HUDEP-2 (cell line): Measurements from ENCODE around the gene RPL41.

Experiments
- DNase-seq, 76 experiments: peaks; one replicate each; lab custom pipeline; 2025; ENCODE audit not compliant: unreplicated experiment in 76 of 76; lab: John Stamatoyannopoulos, UW

The RPL41 gene

DNA sequence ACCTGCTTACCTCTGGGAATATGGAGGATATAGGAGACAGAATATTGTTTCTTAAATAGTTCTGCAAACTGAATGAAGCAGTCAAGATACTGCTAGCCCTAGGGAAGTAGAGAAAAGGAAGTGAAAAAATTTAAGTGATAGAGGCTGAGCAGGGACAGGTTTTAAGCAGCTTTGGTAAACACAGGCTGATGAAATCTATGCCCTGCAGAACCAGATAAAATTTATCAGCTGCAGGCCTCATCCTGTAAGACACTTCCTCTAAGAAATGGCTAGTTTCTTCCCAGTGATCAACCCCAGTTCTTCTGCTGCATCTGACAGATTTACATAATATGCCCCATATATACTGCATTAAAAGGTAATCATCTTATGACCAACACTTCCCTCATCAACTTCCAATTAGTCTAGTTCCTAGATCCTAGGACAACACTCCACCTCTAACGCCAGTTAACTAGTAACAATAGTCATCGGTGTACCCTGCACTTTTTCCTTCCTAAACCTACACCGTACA lies 10.4 kb downstream of the RPL41 start:
- peak in 30 of 76 experiments; percentile 7 to 78 (median 41) for DNase-seq

DNA sequence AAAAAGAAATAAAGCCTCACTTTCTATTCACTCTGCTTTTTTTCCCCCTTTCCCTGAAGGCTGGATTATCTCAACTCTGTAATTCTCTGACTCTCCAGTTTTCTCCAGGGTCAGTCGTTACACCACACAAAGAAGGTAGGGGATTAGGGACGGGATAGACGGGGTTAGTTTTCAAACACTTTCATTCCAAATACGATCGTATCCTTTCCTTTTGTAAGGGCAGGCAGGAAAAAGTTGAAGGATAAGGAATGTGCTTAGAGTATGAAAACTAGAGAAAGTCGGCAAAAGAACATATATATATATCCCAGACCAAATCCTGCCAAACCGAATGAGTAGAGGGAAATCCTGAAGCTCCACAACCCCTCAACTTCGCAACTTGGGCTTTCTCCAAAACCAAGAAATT lies 11.1 kb downstream of the RPL41 start:
- no peak for DNase-seq

DNA sequence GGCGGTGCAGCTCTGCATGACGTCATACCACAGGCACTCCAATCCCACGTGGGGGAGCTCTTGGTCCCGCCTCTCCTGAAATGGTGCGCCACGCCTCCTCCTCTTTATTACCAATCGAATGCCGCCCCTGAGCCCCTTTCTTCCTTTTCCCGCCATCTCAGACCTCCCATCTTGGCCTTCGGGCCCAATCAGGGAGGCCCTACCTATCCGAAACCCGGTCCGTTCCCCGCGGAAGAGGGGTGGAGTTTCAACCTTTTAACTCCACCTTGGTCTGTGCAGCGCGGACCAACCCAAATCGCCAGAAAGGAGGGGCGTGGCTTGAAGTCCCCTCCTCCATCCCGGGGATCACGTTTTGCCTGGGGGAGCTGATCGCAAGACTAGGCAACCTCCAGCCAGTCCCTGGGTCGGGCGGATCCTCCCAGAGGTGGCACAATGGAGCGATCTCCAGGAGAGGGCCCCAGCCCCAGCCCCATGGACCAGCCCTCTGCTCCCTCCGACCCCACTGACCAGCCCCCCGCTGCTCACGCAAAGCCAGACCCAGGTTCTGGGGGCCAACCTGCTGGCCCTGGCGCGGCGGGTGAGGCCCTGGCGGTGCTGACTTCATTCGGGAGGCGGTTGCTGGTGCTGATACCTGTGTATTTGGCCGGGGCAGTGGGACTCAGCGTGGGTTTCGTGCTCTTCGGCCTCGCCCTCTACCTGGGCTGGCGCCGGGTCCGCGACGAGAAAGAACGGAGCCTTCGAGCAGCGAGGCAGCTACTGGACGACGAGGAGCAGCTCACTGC lies 11.6 kb downstream of the RPL41 start, which contains the start of gene ESYT1:
TSS of gene ESYT1 (plus strand) at position 380 of the 782 bp plus-strand sequence. CDS start at position 433, 53 bp downstream.
- peak; percentile 54 to 100 (median 99) for DNase-seq

DNA sequence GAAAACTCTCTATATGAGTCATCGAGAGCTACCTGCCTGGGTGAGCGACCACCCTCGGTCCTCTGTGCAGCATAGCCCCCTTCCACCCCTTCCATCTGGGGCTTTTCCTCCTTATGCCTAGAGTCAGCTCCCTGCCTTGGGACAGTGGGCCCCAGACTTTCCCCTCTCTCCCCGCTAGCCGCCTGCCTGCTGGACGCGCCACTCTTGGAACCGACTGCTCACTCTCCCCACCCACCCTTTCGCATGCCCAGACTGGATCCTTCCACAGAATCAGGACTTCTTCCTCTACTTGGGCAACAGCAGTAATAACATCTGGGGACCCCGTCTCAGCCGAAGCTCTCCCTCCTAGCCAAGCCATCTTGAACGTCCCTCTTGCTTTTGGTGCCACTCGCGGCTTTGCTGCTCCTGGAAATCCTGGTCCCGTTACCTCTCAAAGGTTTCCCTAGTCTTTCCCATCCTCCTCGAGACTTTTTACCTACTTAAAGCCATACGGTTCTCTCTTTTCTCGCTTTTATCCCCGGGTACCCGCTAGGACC lies 12.3 kb downstream of the RPL41 start:
- DNase-seq, result peak in 6 of 76 experiments; percentile 23 to 59 (median 44)

DNA sequence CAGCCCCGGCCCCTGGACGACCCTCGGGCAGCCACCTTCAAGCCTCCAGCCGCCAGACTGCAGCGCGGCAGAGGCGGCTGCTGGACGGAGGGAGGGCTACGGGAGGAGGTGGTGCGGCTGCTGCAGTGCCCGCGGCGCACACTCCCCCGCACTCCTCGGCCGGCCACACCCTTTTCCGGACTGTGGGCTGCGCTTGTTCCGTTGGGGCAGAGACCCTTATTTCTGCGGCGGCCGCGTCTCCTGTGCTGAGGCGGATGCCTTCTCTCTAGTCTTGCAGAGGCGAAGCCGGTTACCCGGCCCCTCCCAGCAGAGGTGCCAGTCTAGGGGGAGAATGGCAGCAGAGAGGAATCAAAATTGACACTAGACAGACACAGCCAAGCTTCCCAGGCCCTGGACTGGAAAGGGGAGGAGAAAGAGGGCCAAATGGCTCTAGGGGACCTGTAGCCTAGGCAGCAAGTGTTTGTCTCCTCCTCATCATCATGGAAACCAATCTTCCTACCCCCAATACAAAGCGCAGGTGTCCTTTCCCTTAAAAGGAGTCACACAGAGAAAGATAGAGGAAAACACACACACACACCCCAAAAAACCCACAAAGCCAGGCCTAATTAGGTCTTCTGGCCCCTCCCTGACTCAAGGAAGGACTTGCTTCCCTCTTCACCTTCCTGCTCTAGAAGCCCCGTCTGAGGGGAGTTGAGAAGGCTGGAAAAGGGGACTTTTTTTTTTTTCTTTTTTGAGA lies 12.9 kb downstream of the RPL41 start:
- peak in 71 of 76 experiments; percentile 4 to 85 (median 62) for DNase-seq

DNA sequence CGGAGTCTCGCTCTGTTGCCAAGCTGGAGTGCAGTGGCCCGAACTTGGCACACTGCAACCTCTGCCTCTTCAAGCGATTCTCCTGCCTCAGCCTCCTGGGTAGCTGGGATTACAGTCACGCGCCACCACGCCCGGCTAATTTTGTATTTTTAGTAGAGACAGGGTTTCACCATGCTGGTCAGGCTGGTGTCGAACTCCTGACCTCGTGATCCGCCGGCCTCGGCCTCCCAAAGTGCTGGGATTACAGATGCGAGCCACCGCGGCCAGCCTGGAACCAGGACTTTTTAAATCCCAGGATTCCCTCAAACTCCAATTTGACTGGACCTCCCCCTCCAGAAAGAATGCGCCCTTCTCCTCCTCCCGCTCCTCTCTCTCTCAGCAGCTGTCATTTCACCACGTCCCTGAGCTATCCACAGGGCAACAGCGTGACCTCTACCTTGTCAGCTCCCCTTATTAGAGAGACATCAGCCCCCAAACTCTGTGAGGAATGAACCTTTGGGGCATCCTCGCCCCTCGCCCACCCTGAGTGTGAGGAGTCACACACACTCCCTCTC lies 13.6 kb downstream of the RPL41 start:
- no peak for DNase-seq

DNA sequence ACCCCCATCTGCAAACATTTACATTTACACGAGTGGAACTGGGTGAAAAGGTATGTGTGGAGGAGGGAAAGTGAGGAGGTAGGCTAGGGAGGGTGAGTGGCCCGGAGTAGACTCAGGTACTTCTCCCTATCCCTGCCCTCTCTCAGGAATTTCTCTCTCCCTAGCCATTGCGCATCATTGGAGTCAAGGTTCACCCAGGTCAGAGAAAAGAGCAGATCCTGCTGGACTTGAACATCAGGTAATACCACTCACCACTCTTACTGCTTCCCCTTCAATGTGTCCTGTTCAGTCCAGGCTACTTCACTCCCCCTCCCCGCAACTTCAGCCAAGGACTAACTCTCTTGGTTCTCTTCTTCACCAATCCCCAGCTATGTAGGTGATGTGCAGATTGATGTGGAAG lies 14.4 kb downstream of the RPL41 start:
- DNase-seq, result no peak

DNA sequence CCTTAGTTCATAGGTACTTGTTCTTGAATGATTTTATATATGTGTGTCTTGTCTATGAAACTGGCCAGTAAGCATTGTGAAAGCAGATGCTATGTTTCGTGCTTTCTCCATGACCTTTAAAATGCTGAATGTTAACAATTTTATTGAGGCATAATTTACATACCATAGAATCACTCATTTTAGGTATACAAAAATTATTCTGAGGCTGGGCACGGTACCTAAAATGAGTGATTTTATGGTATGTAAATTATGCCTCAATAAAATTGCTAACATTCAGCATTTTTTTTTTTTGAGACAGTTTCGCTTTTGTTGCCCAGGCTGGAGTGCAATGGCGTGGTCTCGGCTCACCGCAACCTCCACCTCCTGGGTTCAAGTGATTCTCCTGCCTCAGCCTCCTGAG lies 18.5 kb downstream of the RPL41 start:
- no peak for DNase-seq

DNA sequence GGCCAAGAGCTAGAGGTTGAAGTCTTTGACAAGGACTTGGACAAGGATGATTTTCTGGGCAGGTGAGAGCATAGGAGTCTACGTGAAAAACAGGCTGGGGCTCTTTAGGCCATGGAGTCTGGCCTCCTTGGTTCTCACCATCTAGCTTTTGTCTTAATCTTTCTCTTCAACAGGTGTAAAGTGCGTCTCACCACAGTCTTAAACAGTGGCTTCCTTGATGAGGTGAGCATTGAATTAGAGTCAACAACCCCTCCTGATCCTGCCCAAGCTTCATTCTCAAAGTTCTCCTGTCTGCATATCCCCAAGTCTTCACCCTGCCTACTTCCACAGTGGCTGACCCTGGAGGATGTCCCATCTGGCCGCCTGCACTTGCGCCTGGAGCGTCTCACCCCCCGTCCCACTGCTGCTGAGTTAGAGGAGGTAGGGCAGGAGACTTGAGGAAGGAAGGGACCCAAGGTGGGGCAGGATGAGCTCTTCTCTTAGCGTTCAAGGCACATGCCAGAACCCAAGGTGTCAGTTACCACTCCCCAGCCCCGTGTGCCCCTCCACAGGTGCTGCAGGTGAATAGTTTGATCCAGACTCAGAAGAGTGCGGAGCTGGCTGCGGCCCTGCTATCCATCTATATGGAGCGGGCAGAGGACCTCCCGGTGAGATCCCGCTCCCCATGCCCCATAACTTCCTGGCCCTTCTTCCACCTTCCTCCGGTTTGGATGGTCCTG lies 21.6 kb downstream of the RPL41 start:
- no peak for DNase-seq

DNA sequence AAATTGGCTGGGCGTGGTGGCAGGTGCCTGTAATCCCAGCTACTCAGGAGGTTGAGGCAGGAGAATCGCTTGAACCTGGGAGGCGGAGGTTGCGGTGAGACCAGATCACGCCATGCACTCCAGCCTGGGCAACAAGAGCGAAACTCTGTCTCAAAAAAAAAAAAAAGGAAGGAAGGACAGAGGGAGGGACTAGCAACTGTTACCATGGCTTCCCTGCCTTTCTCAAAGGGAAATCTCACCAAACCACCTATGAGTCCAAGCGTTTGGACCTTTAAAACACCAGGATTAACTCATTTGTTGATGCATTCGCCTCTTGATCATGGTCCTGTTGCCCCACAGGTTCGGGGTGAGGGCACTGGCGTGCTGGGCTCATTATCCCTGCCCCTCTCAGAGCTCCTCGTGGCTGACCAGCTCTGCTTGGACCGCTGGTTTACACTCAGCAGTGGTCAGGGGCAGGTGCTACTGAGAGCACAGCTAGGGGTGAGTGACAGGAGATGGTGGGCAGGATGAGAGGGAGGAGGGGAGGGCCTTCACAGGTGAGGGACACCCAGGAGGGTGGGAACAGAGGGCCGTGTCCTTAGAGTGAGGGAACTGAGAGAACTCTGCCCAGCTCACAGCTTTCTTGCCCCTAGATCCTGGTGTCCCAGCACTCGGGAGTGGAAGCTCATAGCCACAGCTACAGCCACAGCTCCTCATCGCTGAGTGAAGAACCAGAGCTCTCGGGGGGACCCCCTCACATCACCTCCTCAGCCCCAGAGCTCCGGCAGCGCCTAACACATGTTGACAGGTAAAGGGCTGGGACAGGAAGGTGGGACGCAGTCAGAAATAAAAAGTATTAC lies 25.7 kb downstream of the RPL41 start:
- no peak for DNase-seq

DNA sequence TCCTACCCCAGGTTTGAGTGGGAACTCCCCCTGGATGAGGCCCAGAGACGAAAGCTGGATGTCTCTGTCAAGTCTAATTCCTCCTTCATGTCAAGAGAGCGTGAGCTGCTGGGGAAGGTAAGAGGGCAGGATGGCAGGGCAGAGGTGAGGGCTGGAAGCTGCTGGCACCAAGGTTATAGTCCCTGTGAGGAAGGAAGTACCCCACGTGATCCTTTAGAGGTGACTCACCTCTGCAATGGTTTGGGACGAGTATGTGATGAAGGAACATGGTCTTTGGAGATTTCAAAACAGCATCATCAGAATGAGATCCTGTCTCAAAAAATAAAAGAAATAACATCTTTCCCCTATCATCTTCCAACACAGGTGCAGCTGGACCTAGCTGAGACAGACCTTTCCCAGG lies 26.8 kb downstream of the RPL41 start:
- DNase-seq, result no peak

DNA sequence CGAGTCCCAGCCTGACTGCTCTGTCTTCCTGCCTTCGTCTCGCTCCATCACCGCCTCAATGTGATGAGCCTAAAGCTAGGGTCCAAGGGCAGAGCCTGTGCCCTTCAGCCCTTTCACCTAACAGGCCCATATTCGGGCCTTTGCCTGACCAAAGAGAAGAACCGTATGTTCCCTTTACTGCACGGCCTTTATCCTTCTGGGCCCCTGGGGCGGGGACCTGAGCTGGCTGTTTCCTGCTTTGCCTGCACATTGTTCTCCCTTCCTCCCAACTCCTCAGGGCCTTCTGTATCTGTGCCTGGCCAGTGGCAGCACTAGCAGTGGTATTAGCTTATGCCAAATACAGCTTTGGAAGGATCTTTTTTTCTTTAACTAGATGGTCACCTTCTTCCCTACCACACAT lies 27.4 kb downstream of the RPL41 start:
- no peak for DNase-seq

DNA sequence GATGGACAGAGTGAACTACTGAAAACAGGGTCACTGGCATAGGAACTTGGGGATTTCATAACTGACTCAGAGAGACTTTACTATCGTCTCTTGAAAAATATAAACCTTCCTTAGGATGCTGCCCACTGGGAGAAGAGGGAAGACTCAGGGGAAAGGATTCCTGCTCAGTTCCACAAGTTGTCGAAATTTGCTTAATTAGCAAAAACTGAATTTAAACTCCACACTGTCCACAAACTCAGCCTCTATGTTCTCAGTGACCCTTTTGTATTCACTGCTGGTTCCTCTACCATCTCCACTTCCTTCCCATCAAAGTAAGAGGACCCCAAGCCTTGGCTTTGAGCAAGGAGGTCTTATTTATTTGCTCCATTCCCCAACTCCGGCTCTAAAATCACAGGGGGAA lies 28.8 kb downstream of the RPL41 start:
- no peak for DNase-seq

DNA sequence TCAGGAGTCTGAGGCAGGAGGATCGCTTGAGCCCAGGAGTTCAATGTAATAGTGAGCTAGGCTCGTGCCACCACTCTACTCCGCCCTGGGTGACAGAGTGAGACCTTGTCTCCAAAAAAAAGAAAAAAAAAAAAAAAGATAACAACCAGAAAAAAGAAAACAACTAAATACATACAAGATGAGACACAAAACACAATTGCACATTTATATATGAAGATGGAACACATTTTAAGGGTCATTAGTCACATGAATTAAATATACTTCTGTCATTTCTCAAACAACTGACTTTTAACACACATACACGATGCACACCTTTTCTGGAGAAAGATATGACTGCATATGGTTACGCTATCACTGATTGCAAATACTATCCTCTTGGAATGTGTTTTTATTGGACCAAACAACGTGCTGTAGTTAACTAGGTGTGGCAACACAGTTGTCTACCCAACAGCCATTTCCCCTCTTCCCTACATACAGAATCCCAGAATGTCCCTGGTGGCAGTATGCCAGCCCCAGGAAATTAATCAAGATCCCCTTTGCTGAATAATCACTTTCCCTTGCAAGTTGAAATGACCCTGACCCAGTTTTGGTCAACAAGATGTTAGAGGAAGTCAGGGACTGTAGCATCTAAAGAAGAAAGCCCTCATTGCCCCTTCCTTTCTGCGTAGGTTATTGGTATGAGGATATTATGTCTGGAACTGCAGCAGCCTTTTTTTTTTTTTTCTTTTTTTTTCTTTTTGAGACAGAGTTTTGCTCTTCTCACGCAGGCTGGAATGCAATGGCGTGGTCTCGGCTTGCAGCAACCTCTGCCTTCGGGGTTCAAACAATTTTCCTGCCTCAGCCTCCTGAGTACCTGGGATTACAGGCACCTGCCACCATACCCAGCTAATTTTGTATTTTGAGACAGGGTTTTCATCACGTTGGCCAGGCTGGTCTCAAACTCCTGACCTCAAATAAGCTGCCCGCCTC lies 30.3 kb downstream of the RPL41 start:
- no peak for DNase-seq

DNA sequence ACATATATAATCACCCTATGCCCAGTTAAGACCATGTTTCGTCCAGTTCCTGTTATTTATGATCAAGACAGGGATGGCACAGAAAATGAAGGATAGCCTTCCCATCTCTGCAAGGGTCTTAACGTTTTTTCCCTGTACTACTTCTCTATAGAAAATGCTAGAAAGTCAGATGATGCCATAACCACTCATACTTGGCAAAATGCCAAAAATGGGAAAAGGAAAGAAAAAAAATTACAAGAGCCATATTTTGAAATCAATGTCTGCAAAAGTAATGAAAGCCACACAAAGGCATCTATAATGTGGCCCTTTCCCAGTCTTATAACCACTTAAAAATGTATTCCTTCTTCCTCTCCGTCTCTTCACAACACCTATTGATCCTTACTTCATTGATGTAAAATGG lies 34.1 kb downstream of the RPL41 start:
- DNase-seq, result peak in 2 of 76 experiments; percentile 22 to 31

DNA sequence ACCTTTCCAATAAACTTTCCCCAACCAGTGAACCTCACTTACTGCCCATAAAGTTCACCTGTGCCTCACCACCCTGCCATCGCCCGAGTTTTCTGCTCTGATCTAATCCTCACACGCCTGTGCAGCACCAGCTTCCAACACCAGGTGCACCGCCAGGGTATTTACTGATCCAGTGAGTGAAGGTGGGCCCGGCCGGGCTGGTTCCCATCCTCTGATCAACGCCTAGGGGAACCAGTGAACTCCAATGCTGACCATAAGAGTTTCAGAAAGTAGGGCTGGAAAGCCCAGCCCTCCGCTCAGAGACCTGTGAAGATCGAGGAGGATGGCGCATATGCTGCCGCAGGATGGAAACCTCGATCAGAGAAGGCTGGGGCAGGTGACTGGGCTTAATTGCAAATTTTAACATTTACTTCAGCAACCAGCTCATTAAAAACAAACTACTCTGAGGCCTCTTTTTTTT lies 35.3 kb downstream of the RPL41 start:
- DNase-seq, result peak in 63 of 76 experiments; percentile 10 to 73 (median 46)

DNA sequence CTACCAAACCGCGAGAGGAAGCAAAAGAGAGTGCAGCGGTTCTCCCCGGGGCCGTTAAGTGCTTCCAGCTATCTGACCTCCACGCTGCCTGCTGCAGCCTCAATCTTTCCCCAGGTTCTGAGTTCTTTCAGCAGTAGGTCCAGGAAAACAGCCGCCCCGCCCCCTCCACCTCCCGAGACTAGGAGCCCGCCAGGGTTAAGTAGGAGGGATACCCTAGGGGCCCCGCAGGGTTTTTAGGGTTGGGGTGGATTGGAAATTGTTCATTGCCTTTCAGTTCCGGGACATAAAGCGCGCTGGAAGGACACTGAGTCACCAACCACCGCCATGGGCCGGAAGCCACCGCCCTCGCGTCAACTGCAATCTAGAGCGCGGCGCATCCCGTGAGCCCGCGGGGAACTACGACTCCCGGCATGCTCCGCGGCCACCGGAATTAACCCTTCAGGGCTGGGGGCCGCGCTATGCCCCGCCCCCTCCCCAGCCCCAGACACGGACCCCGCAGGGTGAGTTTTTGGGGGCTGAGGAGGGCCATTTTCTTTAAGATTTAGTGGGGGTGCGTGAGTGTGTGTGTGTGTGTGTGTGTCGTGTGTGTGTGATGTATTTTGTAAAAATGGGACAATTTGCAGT lies 35.8 kb downstream of the RPL41 start, which contains the start of gene MYL6B:
TSS of gene MYL6B (plus strand) at position 456 of the 624 bp plus-strand sequence. CDS start 1,332 bp downstream, outside the sequence.
- peak in 73 of 76 experiments; percentile 42 to 91 (median 84) for DNase-seq
